ENCODE data around the gene PLXNA2. TPM values are rescaled to one million over a fixed set of nuclear protein-coding genes. Genes with fewer than 3 reads are reported as not detected.

The PLXNA2 gene
- total RNA-seq, 1 donor from 2014 or later, result 37.4 TPM

GRCh38 chr1:208139434-208140045 is 104.6 kb downstream of the PLXNA2 start:
- DNase-seq (ENCODE audit: low spot score), result no peak

- no peak for DNase-seq (ENCODE audit: low spot score)
Measured at GRCh38 chr1:208137193-208137592, 107.0 kb downstream of the PLXNA2 start.

GRCh38 chr1:208136459-208137182 is 107.6 kb downstream of the PLXNA2 start:
- peak; percentile 23 for DNase-seq (ENCODE audit: low spot score)

- DNase-seq (ENCODE audit: low spot score), result no peak
Measured at GRCh38 chr1:208135354-208135753, 108.8 kb downstream of the PLXNA2 start.

GRCh38 chr1:208134491-208134890 is 109.7 kb downstream of the PLXNA2 start:
- DNase-seq (ENCODE audit: low spot score), result no peak

GRCh38 chr1:208133355-208133754 is 110.8 kb downstream of the PLXNA2 start:
- DNase-seq (ENCODE audit: low spot score), result no peak

- DNase-seq (ENCODE audit: low spot score), result peak; percentile 78
Measured at GRCh38 chr1:208132287-208132882, 111.8 kb downstream of the PLXNA2 start.

GRCh38 chr1:208131621-208132286 is 112.4 kb downstream of the PLXNA2 start:
- no peak for DNase-seq (ENCODE audit: low spot score)

GRCh38 chr1:208129487-208129886 is 114.7 kb downstream of the PLXNA2 start:
- no peak for DNase-seq (ENCODE audit: low spot score)

GRCh38 chr1:208129060-208129459 is 115.1 kb downstream of the PLXNA2 start:
- no peak for DNase-seq (ENCODE audit: low spot score)

- DNase-seq (ENCODE audit: low spot score), result no peak
Measured at GRCh38 chr1:208127792-208128529, 116.2 kb downstream of the PLXNA2 start.

GRCh38 chr1:208127284-208127683 is 116.9 kb downstream of the PLXNA2 start:
- DNase-seq (ENCODE audit: low spot score), result no peak

- no peak for DNase-seq (ENCODE audit: low spot score)
Measured at GRCh38 chr1:208126108-208126507, 118.1 kb downstream of the PLXNA2 start.

- no peak for DNase-seq (ENCODE audit: low spot score)
Measured at GRCh38 chr1:208122612-208123358, 121.4 kb downstream of the PLXNA2 start.

GRCh38 chr1:208121813-208122364 is 122.3 kb downstream of the PLXNA2 start:
- no peak for DNase-seq (ENCODE audit: low spot score)

GRCh38 chr1:208120431-208120790 is 123.8 kb downstream of the PLXNA2 start:
- no peak for DNase-seq (ENCODE audit: low spot score)

GRCh38 chr1:208118841-208119606 is 125.2 kb downstream of the PLXNA2 start:
- DNase-seq (ENCODE audit: low spot score), result peak; percentile 48

GRCh38 chr1:208118306-208118705 is 125.9 kb downstream of the PLXNA2 start:
- DNase-seq (ENCODE audit: low spot score), result no peak

GRCh38 chr1:208117826-208118225 is 126.4 kb downstream of the PLXNA2 start:
- DNase-seq (ENCODE audit: low spot score), result no peak

- no peak for DNase-seq (ENCODE audit: low spot score)
Measured at GRCh38 chr1:208117409-208117808, 126.8 kb downstream of the PLXNA2 start.
